Common myeloid progenitor, CD34-positive (primary cell): ENCODE results near the gene RFX7.

ENCODE experiments used
- CTCF ChIA-PET: fragments of 350-600 bp; sonication (Branson Sonifier 250); formaldehyde crosslinking; loops from one replicate; lab custom pipeline; 2021; ENCODE audit warnings: antibody characterized with exemption; lab: Charles Lee
- POLR2A ChIA-PET: fragments of 350-600 bp; sonication (Branson Sonifier 250); formaldehyde crosslinking; loops from one replicate; lab custom pipeline; 2021; ENCODE audit warnings: antibody characterized with exemption; lab: Charles Lee
- DNase-seq, 3 donors: peaks; one replicate each; pipeline versions ENCODE4 v3.0.0 to v3.0.0-alpha.2; 2013
- H3K27ac ChIP-seq, 2 experiments: 1 replicate in 1 of 2; 2 replicates in 1 of 2; pipeline ENCODE4 v1.7.0; 2013; ENCODE audit warnings: inconsistent platforms in 2 of 2, low read length in 2 of 2, mild to moderate bottlenecking in 2 of 2, low read depth in 1 of 2, moderate library complexity in 1 of 2; ENCODE audit not compliant: severe bottlenecking in 2 of 2, insufficient read depth in 1 of 2, poor library complexity in 1 of 2
- H3K27me3 ChIP-seq, 5 experiments: replicated peaks in 2 of 5; 1 replicate in 3 of 5; 2 replicates in 2 of 5; pipeline versions ENCODE4 v1.6.1 to v1.7.0; 2013; ENCODE audit warnings: low read length in 4 of 5, mild to moderate bottlenecking in 2 of 5, moderate library complexity in 2 of 5, inconsistent platforms in 1 of 5; ENCODE audit not compliant: insufficient read depth in 5 of 5, control insufficient read depth in 4 of 5
- H3K36me3 ChIP-seq, 4 experiments: 1 replicate in 2 of 4; 2 replicates in 2 of 4; pipeline versions ENCODE4 v1.6.1 to v1.7.0; 2013; ENCODE audit warnings: low read length in 3 of 4, control low read depth in 1 of 4, mild to moderate bottlenecking in 1 of 4; ENCODE audit not compliant: control insufficient read depth in 4 of 4, insufficient read depth in 4 of 4
- H3K4me1 ChIP-seq, 4 experiments: 1 replicate in 3 of 4; 2 replicates in 1 of 4; pipeline versions ENCODE4 v1.6.1 to v1.7.1; 2013; ENCODE audit warnings: low read length in 3 of 4, mild to moderate bottlenecking in 3 of 4, control low read depth in 1 of 4, inconsistent platforms in 1 of 4, moderate library complexity in 1 of 4; ENCODE audit not compliant: control insufficient read depth in 4 of 4, insufficient read depth in 4 of 4; ENCODE audit errors: control extremely low read depth in 1 of 4
- H3K4me3 ChIP-seq, 7 experiments: 1 replicate in 4 of 7; 2 replicates in 3 of 7; pipeline versions ENCODE4 v1.5.1 to v1.7.0; 2013; ENCODE audit warnings: mild to moderate bottlenecking in 7 of 7, low read length in 6 of 7, moderate library complexity in 6 of 7, inconsistent platforms in 2 of 7, low read depth in 2 of 7, control low read depth in 1 of 7; ENCODE audit not compliant: insufficient read depth in 4 of 7, control insufficient read depth in 1 of 7; ENCODE audit errors: extremely low read depth in 1 of 7
- H3K9me3 ChIP-seq, 5 experiments: 1 replicate in 4 of 5; 2 replicates in 1 of 5; pipeline versions ENCODE4 v1.6.1 to v1.7.1; 2013; ENCODE audit warnings: low read length in 4 of 5, mild to moderate bottlenecking in 2 of 5, inconsistent platforms in 1 of 5, low read depth in 1 of 5, moderate library complexity in 1 of 5; ENCODE audit not compliant: control insufficient read depth in 4 of 5, insufficient read depth in 2 of 5; ENCODE audit errors: control extremely low read depth in 1 of 5
- WGBS: methylation state at CpG from one replicate; pipeline ENCODE4 v1.1.5; 2013; ENCODE audit not compliant: insufficient coverage; 5-methylcytosine and 5-hydroxymethylcytosine counted together

The RFX7 gene

DNA sequence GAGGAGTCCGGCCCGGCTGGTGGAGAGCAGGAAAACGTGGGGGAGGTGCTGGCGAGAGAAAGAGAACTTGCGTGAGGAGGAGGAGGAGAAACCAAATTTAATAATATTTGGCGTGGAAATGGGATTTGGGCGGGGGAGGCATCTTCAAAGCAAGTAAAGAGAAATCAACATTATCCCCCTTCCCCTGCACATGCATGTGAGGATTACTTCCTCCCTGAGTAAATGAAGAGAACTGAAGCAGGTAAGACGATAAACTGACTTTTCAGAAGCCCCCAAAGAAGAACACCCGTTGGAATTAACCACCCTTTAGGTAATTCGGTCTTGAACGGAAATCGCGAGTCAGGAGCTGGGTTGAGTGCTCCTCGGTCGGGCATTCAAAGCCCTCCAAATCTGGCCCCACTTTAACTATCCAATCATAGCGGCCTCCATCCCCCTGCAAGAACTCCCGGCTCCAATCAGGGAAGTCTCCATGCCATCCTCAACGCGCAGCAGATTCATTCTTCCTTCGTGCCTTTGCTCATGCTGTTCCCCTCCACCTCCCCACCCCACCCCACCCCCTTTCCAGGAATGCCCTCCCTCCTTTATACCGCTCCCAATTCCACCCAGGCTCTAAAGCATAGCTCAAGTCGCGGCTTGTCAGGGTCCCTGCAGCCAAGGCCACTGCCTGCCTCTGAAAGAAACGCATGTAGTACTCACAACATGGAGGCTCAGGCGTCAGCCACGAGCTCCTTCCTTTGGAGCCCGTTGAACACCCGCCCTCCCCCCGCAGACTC, 545 bp upstream of the RFX7 start:
- Histone ChIP-seq H3K4me1 (peaks cover 22 to 45% (median 36%) of the 10 kb centered on the region in 4 experiments), H3K4me3 (peak overlapping the region; percentile 75 to 95 (median 86)), H3K27ac (peak overlapping the region; percentile 58 to 79), H3K9me3 (no peaks in the 10 kb centered on the region), H3K27me3 (no peaks in the 10 kb centered on the region), H3K36me3 (peaks cover 0 to 3% (median 0%) of the 10 kb centered on the region in 4 experiments)
- DNase-seq: peak in 2 of 3 donors; percentile 58 to 66
- ChIA-PET CTCF (interaction anchor here (1.2 to 2.4 kb wide), 7 partner anchors 11 to 250 kb away, joined by 3 to 28 read pairs (median 5); partner anchors contain the start of gene NEDD4), POLR2A (no interaction called here)
- WGBS: under 1% methylated on average over 25 of the region's 29 CpGs

DNA sequence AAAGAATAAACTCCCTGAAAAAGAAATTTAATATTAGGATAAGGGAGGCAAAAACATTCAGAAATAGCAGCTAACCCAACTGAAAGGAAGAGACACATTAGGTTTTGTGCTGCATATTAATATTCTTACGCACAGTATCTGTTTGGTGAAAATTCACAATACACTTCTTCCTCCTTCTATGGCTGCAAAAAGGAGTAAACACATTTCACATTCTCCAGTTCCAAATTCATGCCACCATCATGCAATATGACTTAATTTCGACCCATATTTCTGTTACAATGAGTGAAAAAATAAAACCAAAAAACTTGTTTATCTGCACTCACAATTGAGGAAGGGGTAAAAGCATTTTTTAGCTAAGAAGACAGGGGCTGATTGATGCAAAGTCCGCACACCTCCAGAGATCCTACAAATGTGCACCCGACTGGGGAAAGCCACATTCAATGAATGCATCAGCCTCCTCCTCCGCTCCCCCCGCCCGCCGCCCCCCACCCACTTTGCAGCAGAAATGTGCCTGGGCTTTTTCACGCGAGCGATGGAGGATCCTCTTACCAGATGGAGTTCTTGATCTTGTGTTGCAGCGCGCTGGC, 1.0 kb downstream of the RFX7 start:
- no peaks in the 10 kb centered on the region for H3K9me3 ChIP-seq
- ChIA-PET POLR2A (interaction anchor here (0.8 kb wide), 1 partner anchor 27 kb away, joined by 3 read pairs; no protein-coding TSS in a partner anchor), CTCF (interaction anchor here (0.5 to 1.2 kb wide), 2 partner anchors 11 to 203 kb away, joined by 3 read pairs; no protein-coding TSS in a partner anchor)
- H3K27me3 ChIP-seq: no peaks in the 10 kb centered on the region
- H3K4me3 ChIP-seq: peak overlapping the region; percentile 65 to 95 (median 75)
- peak overlapping the region; percentile 46 to 87 for H3K27ac ChIP-seq
- 0% methylated on average over 3 of the region's 13 CpGs for WGBS
- peaks cover 22 to 38% (median 33%) of the 10 kb centered on the region in 4 experiments for H3K4me1 ChIP-seq
- H3K36me3 ChIP-seq: peaks cover 0 to 7% (median 4%) of the 10 kb centered on the region in 4 experiments
- no peak for DNase-seq

DNA sequence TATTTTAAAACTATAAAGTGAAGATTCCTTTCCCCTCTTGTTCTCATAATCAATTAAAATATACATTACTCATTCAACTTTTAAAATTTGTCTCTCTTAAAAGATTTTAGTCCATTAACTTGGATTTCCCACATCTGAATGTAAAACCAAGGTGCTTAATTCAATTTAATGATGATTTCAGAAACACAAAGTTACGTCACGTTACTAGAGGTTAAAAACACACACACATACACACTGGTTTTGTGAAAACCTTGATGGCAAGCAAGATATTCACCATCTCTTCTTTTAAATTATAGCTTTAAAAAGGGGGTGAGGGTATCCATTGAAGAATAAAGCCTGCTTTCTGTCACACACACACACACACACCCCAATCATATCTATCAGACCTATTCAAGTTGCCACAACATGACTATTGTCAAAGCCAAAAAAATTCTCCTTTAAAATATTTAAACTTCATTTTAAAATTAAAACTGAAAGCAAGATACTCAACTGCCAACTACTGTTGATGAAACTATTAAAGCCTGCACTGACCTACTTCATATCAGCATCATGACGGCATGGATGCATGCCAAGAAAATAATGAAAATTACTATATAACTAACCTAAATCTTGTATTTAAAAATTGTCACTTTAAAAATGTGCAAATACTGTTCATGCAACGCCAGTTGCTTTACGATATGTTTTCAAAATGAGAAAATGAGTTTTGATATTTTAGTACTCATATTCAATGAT, 2.1 kb downstream of the RFX7 start:
- Histone ChIP-seq H3K27me3 (no peaks in the 10 kb centered on the region), H3K4me1 (peaks cover 22 to 38% (median 29%) of the 10 kb centered on the region in 4 experiments), H3K4me3 (peak overlapping the region in 6 of 7 experiments; percentile 43 to 95 (median 75)), H3K9me3 (no peaks in the 10 kb centered on the region), H3K27ac (peak overlapping the region; percentile 47 to 87), H3K36me3 (peaks cover 0 to 12% (median 6%) of the 10 kb centered on the region in 4 experiments)
- DNase-seq: peak in 2 of 3 donors; percentile 42 to 51
- ChIA-PET CTCF (no interaction called here), POLR2A (no interaction called here)
- no CpG with 5 or more reads among the region's 5 CpGs for WGBS

DNA sequence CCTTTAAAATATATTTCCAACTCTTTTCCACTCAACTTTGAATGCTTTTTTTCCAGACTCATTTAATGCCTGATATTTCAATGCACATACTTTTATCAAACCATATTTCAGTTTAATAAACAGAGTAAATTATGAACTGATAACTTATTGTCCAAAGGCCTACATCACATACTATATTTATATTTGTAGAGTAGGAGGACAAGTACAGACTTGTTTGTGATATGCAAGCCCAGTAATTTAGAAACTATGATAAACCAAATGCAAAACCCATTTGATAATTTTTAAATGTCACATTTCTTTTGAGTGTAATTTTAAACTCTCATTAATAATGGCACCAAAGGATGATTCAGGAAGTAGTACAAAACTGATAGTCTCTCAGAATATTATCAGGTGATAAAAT, 3.3 kb downstream of the RFX7 start:
- CTCF ChIA-PET: no interaction called here
- H3K4me1 ChIP-seq: peaks cover 12 to 29% (median 22%) of the 10 kb centered on the region in 4 experiments
- POLR2A ChIA-PET: no interaction called here

DNA sequence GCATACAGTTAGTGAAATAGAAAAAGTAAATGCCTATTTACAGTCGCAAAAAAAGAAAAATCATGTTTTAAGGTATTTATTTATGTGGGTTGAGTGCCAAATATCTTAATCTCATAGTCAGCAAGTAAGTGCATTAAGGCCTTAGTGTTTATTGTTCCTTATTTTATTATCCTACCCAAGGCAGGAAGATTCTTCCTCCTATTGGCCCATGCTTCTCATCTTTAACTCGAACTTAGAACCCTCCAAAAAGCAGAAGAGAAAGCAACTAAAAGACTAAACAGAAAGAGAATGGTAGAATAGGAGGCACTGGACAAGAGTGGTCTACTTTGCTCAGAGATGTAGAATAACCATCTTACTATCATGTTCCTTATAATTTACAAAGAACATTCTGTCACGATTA, 7.5 kb downstream of the RFX7 start:
- Histone ChIP-seq H3K36me3 (peaks cover 13 to 54% (median 27%) of the 10 kb centered on the region in 4 experiments), H3K27me3 (no peaks in the 10 kb centered on the region), H3K4me3 (no peak overlapping the region), H3K9me3 (peaks cover under 1 to 37% (median 22%) of the 10 kb centered on the region in 5 experiments), H3K27ac (no peak overlapping the region), H3K4me1 (peaks cover 0 to 4% (median 3%) of the 10 kb centered on the region in 4 experiments)
- POLR2A ChIA-PET: no interaction called here
- DNase-seq: no peak
- CTCF ChIA-PET: interaction anchor here (1.3 kb wide), 1 partner anchor 21 kb away, joined by 4 read pairs; no protein-coding TSS in a partner anchor
- WGBS: no CpG with 5 or more reads among the region's 3 CpGs

More for the DNA sequence above, 3.3 kb downstream of the RFX7 start:
- no peak for DNase-seq
- Histone ChIP-seq H3K27me3 (no peaks in the 10 kb centered on the region), H3K4me3 (no peak overlapping the region), H3K27ac (no peak overlapping the region), H3K36me3 (peaks cover 0 to 14% (median 9%) of the 10 kb centered on the region in 4 experiments), H3K9me3 (no peaks in the 10 kb centered on the region)

DNA sequence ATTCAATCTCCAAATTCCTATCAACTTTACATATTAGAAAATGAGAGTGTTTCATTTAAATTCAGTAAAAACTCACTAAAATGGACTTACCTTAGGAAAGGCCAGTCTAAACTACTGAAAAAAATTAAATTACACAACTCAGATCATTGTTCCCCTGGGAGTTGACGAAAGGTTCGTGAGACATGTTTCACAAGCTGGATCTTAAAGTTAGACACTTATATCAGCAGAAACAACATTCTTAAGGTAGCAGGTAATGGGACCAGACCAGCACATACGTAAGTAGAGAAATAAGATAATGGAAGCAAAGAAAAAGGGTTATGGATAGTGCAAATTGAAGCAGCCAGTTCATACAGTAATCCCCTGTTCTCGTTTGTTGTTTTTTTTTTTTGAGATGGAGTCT, 8.9 kb downstream of the RFX7 start:
- no peaks in the 10 kb centered on the region for H3K4me1 ChIP-seq
- WGBS: 100% methylated on average over 1 of the region's 4 CpGs
- H3K27me3 ChIP-seq: no peaks in the 10 kb centered on the region
- peaks cover 10 to 51% (median 26%) of the 10 kb centered on the region in 5 experiments for H3K9me3 ChIP-seq
- ChIA-PET CTCF (interaction anchor here (1.3 kb wide), 1 partner anchor 20 kb away, joined by 4 read pairs; no protein-coding TSS in a partner anchor), POLR2A (no interaction called here)
- no peak for DNase-seq
- peaks cover 21 to 67% (median 38%) of the 10 kb centered on the region in 4 experiments for H3K36me3 ChIP-seq
- H3K27ac ChIP-seq: no peak overlapping the region
- H3K4me3 ChIP-seq: no peak overlapping the region
